Stimulated activated naive B cell treated with anti-CD40 and anti-IgM and Interleukin-4, amounts not matched to agents 10 μg/mL and 1 μg/mL and 100 μg/mL, for 72 hours (primary cell): ENCODE measurements around the gene ANKRD13A.
"Not testable (repeated sequence)": the region's sequence is repeated elsewhere in the genome, so short reads cannot be mapped to it uniquely, and the experiment has no call there.

ENCODE experiments used
- ATAC-seq, 2 donors: fragments of 150-1000 bp; cut with Tn5 transposase; replicated peaks; 2 replicates each; pipeline ENCODE4 v1.10.0; 2021; ENCODE audit warnings: moderate library complexity in 1 of 2
- DNase-seq: peaks from one replicate; pipeline ENCODE4 v3.0.0; 2021
- H3K27ac Mint-ChIP-seq: one replicate; pipeline ENCODE4 v1.8.0; 2022; ENCODE audit warnings: mild to moderate bottlenecking, mixed read lengths
- H3K27me3 Mint-ChIP-seq, 2 donors: one replicate each; pipeline ENCODE4 v1.8.0; 2022; ENCODE audit warnings: mixed read lengths in 2 of 2
- H3K36me3 Mint-ChIP-seq, 2 donors: one replicate each; pipeline ENCODE4 v1.8.0; 2022; ENCODE audit warnings: mixed read lengths in 2 of 2, mild to moderate bottlenecking in 1 of 2
- H3K4me1 Mint-ChIP-seq, 2 donors: one replicate each; pipeline ENCODE4 v1.8.0; 2022; ENCODE audit warnings: mixed read lengths in 2 of 2, mild to moderate bottlenecking in 1 of 2
- H3K4me3 Mint-ChIP-seq, 2 donors: one replicate each; pipeline ENCODE4 v1.8.0; 2022; ENCODE audit warnings: mild to moderate bottlenecking in 2 of 2, mixed read lengths in 2 of 2, moderate library complexity in 1 of 2
- H3K9me3 Mint-ChIP-seq, 2 donors: one replicate each; pipeline ENCODE4 v1.8.0; 2022; ENCODE audit warnings: mixed read lengths in 2 of 2, mild to moderate bottlenecking in 1 of 2

ANKRD13A gene

DNA sequence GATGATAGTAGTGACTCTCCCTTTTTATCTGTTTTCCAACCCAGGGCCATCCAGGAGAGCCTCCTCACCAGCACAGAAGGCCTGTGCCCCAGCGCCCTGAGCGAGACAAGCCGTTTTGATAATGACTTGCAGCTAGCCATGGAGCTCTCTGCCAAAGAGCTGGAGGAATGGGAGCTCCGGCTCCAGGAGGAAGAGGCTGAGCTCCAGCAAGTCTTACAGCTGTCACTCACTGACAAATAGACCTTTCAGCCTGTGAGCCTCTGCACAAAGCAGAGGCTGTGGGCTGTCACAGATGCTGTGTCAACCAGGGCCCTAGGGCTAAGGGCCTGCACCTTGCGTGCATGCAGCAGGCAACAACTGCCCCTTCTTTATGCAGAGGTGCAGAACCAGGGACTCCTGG, 38.1 kb downstream of the ANKRD13A start:
- Mint-ChIP-seq H3K36me3 (peaks cover 59 to 61% of the 10 kb centered on the region in 2 donors), H3K27me3 (no peaks in the 10 kb centered on the region), H3K9me3 (no peaks in the 10 kb centered on the region), H3K4me3 (no peak overlapping the region), H3K4me1 (peaks cover 20 to 34% of the 10 kb centered on the region in 2 donors), H3K27ac (no peak overlapping the region)
- ATAC-seq: no peak
- DNase-seq: no peak

DNA sequence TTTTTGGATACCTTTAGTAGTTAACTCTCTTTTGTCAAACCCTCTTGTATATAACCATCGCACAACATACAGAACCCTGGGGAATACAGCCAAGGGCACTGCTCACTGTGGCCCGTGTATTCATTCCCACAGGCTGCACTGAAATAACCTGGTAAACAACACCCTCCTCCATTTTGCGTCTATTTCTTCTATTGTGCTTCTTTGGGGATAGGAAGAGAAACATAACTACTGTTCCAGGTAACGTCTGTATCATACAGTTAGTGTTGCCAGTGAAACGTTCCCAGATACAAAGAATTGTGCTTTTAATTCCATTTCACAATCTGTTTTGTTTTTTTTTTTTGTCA, 39.5 kb downstream of the ANKRD13A start:
- H3K27me3 Mint-ChIP-seq: no peaks in the 10 kb centered on the region
- H3K9me3 Mint-ChIP-seq: no peaks in the 10 kb centered on the region
- no peak overlapping the region for H3K27ac Mint-ChIP-seq
- no peak overlapping the region for H3K4me3 Mint-ChIP-seq
- peaks cover 58 to 61% of the 10 kb centered on the region in 2 donors for H3K36me3 Mint-ChIP-seq
- no peak for ATAC-seq
- H3K4me1 Mint-ChIP-seq: peaks cover 27 to 46% of the 10 kb centered on the region in 2 donors
- no peak for DNase-seq

DNA sequence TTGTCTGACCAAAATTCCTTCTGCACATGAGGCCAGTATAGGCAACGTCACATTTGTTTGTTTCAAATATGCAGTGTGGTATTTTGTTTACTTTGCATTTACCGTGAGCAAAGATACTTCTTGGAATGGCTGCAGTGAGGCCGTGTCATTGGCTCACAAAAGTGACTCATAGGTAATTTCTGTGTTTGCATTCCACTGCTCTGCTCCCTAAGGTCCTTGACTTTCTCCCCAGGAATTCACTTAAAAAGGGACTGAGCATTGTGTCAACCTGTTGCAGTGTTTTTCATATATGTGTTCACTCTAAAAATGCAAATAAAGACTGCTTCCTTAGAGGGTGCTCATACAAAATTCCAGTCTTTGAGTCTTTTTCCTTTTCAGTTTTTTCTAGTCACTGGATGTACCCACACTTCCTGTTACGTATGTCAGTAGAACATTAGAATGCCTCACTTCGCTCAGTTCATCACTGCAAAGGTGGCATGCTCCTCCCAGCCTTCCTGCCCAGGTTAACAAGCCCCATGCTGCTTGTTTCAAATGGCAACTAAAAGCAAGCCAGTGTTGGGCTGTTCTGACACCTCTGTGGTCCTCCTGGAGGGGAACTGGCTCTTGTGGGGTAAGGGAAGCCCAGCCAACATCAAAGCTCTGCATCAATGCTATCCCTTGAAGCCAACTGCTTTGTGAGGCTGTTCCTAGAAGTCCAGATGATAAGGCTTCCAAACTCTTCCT, 40.0 kb downstream of the ANKRD13A start:
- Mint-ChIP-seq H3K4me1 (peaks cover 27 to 46% of the 10 kb centered on the region in 2 donors), H3K4me3 (peak overlapping the region in 1 of 2 donors; percentile 13), H3K27me3 (no peaks in the 10 kb centered on the region), H3K9me3 (no peaks in the 10 kb centered on the region), H3K36me3 (peaks cover 55 to 56% of the 10 kb centered on the region in 2 donors), H3K27ac (peak overlapping the region; percentile 83)
- DNase-seq (no peak), ATAC-seq (peak; percentile 19 to 23)

DNA sequence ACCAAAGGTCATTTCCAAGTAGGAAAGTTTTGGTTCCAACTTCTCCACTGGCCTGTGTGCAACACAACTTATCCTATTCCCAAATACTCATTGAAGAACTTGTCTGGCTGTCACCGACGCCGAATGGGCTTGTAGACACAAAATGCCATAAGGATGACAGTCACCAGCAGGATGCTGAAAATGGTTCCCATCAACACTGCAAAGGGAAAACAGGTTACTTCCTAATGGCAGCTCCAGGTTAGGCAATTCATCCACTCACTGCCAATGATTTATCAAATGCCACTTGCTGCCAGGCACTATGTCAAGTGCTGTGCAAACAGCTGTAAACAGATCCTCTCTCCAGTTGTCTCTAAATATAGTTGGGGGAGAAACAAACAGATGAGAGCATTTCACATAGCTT, 43.0 kb downstream of the ANKRD13A start:
- Mint-ChIP-seq H3K27ac (peak overlapping the region; percentile 69), H3K27me3 (no peaks in the 10 kb centered on the region), H3K36me3 (peaks cover 30 to 31% of the 10 kb centered on the region in 2 donors), H3K4me1 (peaks cover 25 to 41% of the 10 kb centered on the region in 2 donors), H3K4me3 (no peak overlapping the region), H3K9me3 (no peaks in the 10 kb centered on the region)
- ATAC-seq: no peak
- DNase-seq: no peak

DNA sequence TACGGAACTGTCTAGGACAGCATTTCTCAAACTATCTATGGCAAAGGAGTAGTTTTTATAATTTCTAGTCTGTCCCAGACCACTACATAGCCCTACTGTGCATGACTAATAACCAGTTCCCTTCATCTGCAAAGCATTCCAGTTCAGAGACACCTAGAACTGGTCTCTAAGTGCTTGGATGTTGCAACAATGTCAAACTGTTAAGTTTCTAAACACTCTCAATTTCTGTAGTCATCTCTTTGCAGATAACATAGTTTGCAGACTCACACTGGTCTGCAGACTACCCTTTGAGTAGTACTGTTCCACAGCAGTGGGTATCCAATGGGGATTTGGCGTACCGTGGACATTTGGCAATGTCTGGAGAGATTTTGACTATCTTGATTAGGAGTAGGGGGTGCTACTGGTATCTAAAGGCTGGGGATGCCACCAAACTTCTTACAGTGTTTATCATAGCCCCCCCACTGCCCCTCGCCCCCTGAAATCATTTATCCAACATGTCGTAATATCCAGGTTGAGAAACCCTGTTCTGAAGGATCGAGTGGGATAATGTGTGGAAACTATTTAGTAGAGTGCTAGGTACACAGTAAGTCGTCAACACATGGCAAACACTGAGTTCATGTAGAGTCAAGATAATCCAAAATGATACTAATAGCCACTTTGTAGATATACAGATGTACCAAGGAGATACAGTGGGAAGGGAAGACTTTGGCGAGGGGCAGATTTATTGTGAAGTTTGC, 47.4 kb downstream of the ANKRD13A start:
- peaks cover 14 to 16% of the 10 kb centered on the region in 2 donors for H3K36me3 Mint-ChIP-seq
- peaks cover 0 to 3% of the 10 kb centered on the region in 2 donors for H3K9me3 Mint-ChIP-seq
- no peak for ATAC-seq
- peak overlapping the region; percentile 8 to 25 for H3K4me3 Mint-ChIP-seq
- H3K4me1 Mint-ChIP-seq: peaks cover 36 to 54% of the 10 kb centered on the region in 2 donors
- no peak overlapping the region for H3K27ac Mint-ChIP-seq
- DNase-seq: no peak
- H3K27me3 Mint-ChIP-seq: no peaks in the 10 kb centered on the region

DNA sequence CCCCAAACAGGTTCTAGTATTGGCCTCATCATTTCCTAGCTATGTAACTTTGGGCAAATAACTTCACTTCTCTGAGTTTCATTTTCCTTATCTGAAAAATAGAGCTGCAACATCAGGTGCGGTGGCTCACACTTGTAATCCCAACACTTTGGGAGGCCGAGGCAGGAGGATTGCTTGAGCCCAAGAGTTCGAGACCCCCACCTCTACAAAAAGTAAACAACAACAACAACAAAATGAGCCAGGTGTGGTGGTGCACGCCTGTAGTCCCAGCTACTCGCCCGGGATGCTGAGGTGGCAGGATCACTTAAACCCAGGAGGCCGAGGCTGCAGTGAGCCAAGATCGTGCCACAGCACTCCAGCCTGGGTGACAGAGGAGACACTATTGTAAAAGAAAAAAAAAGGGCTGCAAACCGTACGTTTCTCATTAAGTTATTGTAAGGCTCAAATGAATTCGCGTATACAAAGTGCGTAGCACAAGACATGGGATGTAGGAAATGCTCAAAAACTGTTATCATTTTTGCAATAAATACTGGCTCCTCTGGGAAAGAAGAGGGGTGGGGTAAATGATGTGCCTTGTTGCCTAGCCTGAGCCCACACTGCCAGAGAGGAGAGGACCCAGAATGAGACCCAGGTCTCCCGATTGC, 48.2 kb downstream of the ANKRD13A start:
- Mint-ChIP-seq H3K4me3 (peak overlapping the region; percentile 88 to 97), H3K4me1 (peaks cover 33 to 52% of the 10 kb centered on the region in 2 donors), H3K27ac (peak overlapping the region; percentile 99), H3K27me3 (no peaks in the 10 kb centered on the region), H3K9me3 (peaks cover 0 to 3% of the 10 kb centered on the region in 2 donors), H3K36me3 (peaks cover 11% of the 10 kb centered on the region in 2 donors)
- DNase-seq (no peak), ATAC-seq (no peak)

DNA sequence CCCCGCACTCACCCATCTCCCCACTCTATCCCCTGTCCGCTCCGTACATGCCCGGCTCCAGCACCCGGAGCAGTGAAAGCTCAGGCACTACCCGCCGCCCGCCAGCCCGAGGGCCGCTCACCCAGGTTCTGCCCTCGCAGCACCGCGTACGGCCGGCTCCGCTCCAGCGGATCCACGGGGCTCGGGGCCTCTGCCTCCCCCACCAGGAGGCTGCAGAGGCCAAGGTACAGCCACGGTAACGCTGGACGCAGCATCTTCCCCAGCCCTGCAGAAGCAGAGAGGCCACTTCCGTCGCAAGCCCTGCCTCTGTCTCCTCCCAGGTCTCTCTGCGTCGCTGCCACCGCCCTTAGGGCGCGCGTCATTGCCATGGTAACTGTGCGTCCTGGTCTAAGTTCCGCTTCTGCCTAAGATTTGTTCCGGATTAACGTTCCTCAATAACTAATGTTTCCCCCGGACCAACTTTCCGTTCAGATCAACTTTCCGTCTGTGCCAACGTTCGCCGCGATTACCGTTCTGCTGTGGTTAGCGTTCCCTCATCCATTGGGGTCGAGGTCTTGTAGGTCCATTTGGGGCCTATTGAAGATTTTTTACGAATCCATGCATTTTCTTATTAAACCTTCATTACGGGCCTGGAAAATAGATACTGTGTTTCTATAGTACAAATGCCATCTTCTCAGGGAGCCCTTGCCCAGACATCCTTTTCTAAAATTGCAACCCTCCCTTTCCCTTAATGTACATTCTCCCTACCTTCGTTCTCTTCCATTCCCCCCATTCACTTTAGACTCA, 49.2 kb downstream of the ANKRD13A start, which contains the start of gene C12orf76:
Gene C12orf76, minus strand, starts transcription at position 281 of the 786 bp plus-strand sequence. Its CDS starts 27 bp downstream, at position 254.
- DNase-seq (peak; percentile 90), ATAC-seq (peak; percentile 97 to 98)
- Mint-ChIP-seq H3K36me3 (peaks cover 3 to 6% of the 10 kb centered on the region in 2 donors), H3K4me3 (peak within 1 kb of the TSS; percentile 88 to 97), H3K27me3 (no peaks in the 10 kb centered on the region), H3K9me3 (peaks cover 0 to 3% of the 10 kb centered on the region in 2 donors), H3K4me1 (peaks cover 27 to 47% of the 10 kb centered on the region in 2 donors), H3K27ac (peak within 1 kb of the TSS; percentile 99)

DNA sequence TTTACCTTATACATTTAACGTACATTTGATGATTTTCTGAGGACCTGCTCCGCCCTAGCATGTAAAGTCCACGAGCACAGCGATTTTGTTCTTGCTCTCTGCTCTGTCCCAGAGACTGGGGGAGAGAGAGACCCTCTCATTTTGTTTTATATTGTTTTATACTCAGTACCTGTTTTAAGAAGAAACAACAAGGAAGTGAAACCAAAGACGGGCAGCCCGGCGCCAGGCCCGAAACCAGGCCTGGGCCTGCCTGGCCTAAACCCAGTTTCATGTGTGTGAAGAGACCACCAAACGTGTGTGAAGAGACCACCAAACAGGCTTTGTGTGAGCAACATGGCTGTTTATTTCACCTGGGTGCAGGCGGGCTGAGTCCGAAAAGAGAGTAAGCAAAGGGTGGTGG, 49.8 kb downstream of the ANKRD13A start:
- DNase-seq (peak; percentile 57), ATAC-seq (peak; percentile 34 to 45)
- H3K4me3 Mint-ChIP-seq: peak overlapping the region; percentile 88 to 97
- not testable (repeated sequence) for H3K27me3 Mint-ChIP-seq, H3K9me3 Mint-ChIP-seq, H3K36me3 Mint-ChIP-seq
- H3K27ac Mint-ChIP-seq: peak overlapping the region; percentile 99
- peaks cover 27 to 46% of the 10 kb centered on the region in 2 donors for H3K4me1 Mint-ChIP-seq

DNA sequence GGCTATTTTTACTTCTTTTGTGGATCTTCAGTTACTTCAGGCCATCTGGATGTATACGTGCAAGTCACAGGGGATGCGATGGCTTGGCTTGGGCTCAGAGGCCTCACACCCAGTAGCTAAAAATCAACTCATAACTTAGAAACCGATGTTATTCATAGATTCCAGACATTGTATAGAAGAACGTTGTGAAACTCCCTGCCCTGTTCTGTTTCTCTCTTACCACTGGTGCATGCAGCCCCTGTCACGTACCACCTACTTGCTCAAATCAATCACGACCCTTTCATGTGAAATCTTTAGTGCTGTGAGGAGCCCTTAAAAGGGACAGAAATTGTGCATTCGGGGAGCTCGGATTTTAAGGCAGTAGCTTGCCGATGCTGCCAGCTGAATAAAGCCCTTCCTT, 50.4 kb downstream of the ANKRD13A start:
- not testable (repeated sequence) for ATAC-seq, H3K27me3 Mint-ChIP-seq

DNA sequence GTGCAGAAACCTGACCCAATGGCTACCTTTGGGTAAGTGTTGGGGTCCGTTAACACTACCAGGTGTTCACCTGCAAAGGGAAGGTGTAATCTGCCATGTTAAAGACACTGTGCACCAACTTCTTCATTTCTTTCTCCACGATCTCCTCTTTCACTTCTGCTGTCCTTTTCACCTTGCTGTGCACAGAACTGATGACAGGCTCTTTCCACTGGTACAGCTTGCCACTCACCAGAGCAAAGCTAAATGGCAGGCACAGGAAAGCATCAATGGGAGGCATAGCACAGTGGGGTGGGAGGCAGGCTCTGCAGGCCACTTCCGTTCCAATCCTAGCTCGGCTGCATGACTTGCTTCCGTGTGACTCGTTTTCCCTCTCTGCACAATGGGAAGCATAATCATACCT, 51.7 kb downstream of the ANKRD13A start:
- Mint-ChIP-seq H3K4me1 (peaks cover 33 to 53% of the 10 kb centered on the region in 2 donors), H3K27ac (peak overlapping the region; percentile 85), H3K27me3 (peaks cover 0 to 3% of the 10 kb centered on the region in 2 donors), H3K4me3 (peak overlapping the region; percentile 1 to 10), H3K36me3 (peaks cover 3 to 6% of the 10 kb centered on the region in 2 donors), H3K9me3 (peaks cover 0 to 3% of the 10 kb centered on the region in 2 donors)
- ATAC-seq (peak; percentile 56 to 66), DNase-seq (no peak)

More for the DNA sequence above, 50.4 kb downstream of the ANKRD13A start:
- peaks cover 27 to 46% of the 10 kb centered on the region in 2 donors for H3K4me1 Mint-ChIP-seq
- not testable (repeated sequence) for H3K9me3 Mint-ChIP-seq, DNase-seq, H3K36me3 Mint-ChIP-seq
- H3K27ac Mint-ChIP-seq: peak overlapping the region; percentile 99
- peak overlapping the region in 1 of 2 donors; percentile 50 for H3K4me3 Mint-ChIP-seq

DNA sequence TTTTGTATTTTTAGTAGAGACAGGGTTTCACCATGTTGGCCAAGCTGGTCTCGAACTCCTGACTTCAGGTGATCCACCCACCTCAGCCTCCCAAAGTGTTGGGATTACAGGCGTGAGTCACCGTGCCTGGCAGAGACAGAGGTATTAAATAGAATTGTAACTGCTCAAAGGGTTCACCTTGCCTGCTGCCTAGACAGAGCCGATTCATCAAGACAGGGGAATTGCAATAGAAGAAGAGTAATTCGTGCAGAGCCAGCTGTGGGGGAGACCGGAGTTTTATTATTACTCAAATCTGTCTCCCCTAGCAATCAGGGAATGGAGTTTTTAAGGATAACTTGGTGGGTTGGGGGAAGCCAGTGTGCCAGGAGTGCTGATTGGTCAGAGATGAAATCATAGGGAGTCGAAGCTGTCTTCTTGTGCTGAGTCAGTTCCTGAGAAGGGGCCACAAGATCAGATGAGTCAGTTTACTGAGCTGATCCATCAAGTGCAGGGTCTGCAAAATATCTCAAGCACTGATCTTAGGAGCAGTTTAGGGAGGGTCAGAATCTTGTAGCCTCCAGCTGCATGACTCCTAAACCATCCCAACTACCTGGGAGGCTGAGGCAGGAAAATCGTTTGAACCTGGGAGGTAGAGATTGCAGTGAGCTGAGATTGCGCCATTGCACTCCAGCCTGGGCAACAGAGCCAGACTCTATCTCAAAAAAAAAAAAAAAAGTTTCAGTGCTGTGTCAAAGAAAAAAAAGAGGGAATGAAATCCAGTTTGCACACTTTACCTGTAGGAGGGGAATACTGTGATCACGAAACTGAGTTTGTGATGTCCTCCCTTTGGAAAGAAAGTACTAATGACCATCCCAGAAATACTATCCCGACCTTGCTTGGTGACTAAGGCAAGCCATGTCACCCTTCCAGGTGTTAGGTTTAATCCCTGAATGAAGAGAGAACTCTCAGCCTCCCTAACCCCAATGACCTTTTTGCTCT, 56.4 kb downstream of the ANKRD13A start:
- not testable (repeated sequence) for H3K9me3 Mint-ChIP-seq, H3K36me3 Mint-ChIP-seq, DNase-seq, H3K4me3 Mint-ChIP-seq, H3K27me3 Mint-ChIP-seq, H3K27ac Mint-ChIP-seq, ATAC-seq
- peaks cover 25 to 46% of the 10 kb centered on the region in 2 donors for H3K4me1 Mint-ChIP-seq

DNA sequence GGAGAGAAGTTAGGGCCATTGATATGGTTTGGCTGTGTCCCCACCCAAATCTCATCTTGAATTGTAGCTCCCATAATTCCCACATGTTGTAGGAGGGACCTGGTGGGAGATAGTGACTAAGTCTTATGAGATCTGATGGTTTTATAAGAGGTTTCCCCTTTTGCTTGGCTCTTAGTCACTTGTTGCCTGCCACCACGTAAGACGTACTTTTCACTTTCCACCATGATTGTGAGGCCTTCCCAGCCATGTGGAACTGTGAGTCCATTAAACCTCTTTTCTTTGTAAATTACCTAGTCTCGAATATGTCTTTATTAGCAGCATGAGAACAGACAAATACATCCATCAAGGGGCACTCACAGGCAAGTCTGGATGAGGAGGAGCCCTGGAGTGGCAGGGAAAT, 57.4 kb downstream of the ANKRD13A start:
- H3K27me3 Mint-ChIP-seq, H3K36me3 Mint-ChIP-seq, H3K27ac Mint-ChIP-seq, DNase-seq, H3K4me3 Mint-ChIP-seq, ATAC-seq, H3K9me3 Mint-ChIP-seq: not testable (repeated sequence)
- H3K4me1 Mint-ChIP-seq: peaks cover 21 to 38% of the 10 kb centered on the region in 2 donors
